NCI-H748 (cell line): ENCODE results near the gene ATP8B2.
"Not testable (repeated sequence)": the region's sequence is repeated elsewhere in the genome, so short reads cannot be mapped to it uniquely, and the experiment has no call there.

Experiments used
- DNase-seq: peaks from one replicate; lab custom pipeline; 2025; ENCODE audit not compliant: unreplicated experiment; lab: John Stamatoyannopoulos, UW

The ATP8B2 gene

DNA sequence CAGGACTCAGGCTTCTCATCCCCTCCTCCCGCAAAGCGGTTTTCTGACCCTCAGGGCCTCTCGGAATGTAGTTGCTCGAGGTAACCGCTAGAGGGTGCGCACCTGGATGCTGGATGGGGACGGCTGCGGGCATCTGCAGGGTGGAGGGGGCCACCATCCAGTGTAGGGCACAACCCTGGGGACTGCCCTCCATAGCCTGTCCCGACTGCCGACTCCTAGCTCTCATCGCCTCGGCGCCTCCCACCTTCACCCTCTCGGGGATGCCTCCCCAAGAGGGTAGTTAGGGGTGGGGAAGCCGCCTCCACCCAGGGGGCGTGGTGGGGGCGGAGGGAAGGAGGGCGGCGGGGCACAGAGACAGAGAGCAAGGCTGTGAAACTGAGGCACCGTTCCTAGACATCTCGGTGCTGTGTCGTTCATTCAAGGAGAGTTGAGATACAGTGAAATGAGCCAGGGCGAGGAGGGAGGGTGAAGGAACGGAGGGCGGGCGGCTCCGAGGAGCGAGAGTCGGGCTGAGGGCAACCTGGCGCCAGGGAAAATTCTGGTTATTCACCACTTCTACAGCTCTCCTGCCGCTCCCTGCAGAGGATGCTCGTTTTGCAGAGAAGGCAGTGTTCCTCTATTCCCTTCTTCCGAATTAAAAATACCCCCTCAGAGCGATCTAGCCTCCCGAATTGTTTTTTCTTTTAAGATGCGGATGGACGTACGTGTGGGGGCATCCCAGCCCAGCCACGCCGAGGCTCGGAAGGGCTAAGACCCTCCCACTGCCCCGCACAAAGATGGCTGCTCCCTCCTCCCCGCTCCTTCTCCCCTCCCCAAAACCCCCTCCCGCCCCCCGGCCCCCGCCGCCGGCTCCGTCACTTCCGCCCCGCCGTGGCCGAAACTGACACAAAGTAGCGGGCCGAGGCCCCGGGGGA is at the start of gene ATP8B2:
Gene ATP8B2 (plus strand): TSS at position 857 of the 914 bp plus-strand sequence. CDS start 2,617 bp downstream, outside the sequence.
- peak; percentile 84 for DNase-seq

DNA sequence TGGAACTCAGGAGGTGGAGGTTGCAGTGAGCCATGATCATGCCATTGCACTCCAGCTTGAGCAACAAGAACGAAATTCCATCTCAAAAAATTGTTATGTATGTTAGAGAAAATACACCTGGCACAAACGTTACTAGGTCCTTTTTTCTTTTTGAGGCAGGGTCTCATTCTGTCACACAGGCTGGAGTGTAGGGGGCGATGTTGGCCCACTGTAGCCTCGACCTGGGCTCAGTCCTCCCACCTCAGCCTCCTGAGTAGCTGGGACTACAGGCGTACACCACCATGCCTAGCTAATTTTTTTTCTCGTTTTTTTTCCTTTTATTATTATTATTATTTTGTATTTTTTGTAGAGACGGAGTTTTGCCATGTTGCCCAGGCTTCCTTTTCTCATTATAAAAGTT is 48.5 kb upstream of the ATP8B2 start:
- no peak for DNase-seq

- DNase-seq = not testable (repeated sequence)
Observed at GRCh38 chr1:154287591-154287990, 37.7 kb upstream of the ATP8B2 start.

GRCh38 chr1:154288661-154289060 is 36.7 kb upstream of the ATP8B2 start:
- no peak for DNase-seq

DNA sequence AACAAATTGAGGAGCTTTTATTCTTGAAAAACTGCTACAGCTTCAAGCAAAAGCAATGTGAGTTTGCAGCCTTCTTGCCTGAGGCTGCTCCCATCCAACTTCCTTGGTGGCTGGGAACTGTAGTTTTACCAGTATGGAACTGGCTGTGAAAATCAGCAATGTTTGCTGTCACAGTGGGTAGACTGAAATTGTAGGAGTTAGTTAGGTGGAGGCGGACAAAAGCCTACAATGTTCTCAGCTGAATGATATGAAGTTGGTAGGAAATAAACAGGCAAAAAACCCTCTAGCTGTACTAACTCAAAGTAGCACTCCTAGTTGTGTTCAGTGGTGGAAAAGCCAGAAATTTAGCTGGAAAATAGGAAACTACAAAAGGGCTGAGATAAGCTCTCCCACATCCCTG is 34.4 kb upstream of the ATP8B2 start:
- DNase-seq = no peak

DNA sequence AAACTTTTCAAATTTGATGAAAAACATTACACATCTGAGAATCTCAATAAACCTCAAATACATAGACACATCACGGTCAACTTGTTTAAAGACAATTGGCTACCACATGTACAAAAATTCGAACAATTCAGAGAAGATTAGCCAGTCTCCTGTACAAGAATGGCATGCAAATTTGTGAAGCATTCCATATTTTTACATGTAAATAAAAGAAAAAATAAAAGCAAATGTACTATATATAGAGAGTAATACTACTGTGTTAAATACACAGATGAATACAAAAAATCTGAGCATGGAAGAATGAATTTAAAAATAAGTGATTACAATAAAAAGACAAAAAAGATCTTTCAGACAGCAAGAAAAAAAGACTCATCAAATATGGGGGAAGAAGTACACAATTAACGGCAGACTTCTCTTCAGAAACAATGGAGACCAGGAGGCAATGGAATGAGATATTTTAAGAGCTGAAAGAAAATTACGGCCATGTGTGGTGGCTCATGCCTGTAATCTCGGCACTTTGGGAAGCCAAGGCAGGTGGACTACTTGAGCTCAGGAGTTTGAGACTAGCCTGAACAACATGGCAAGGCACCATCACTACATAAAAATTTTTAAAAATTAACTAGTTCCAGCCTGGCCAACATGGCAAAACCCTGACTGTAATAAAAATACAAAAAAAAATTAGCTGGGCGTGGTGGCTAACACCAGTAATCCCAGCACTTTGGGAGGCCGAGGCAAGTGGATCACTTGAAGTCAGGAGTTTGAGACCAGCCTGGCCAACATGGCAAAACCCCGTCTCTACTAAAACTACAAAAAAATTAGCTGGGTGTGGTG is 29.7 kb upstream of the ATP8B2 start:
- no peak for DNase-seq

DNA sequence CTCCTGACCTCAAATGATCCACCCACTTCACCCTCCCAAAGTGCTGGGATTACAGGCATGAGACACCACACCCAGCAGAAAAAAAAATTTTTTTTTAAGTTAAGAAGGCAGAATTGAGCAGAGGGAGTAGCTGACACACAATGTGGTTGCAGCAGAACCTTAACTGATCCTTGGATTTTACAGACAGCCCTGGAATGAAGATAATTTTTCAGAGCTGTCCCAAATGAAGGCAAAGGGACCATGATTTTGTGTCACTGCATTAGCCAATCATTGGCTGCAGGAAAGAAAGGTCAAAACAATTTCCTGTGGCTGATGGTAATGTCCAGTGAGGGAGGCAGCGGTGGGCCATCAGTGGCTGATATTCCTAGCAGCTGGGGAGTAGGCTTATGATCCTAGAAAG is 23.7 kb upstream of the ATP8B2 start:
- no peak for DNase-seq

DNA sequence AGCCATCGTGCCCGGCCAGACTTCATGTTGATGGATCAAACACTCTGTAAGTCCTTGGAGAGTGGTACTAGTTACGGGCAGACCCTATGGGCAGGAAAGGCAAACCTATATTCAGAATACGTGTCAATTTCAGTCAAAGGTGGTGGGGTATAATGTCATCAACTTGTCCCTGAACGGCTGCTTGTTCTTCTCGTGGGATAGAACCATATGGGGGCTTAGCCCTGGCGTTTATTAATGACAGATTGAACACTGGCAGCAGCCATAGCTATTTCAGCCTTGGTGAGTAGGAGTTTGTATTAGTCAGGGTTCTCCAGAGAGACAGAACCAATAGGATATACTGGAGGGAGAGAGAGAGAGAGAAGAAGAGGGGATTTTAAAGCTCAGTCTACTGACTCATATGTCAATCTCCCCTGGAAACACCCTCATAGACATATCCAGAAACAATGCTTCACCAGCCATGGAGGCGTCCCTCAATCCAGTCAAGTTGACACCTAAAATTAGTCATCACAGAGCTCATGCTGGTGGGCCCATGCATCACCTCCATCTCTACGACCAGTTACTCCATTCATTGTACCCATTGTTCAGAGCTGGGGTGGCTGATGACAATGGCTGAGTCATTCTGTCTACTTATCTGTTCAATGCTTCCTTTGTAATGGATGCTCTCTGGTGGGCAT is 20.5 kb upstream of the ATP8B2 start:
- no peak for DNase-seq

DNA sequence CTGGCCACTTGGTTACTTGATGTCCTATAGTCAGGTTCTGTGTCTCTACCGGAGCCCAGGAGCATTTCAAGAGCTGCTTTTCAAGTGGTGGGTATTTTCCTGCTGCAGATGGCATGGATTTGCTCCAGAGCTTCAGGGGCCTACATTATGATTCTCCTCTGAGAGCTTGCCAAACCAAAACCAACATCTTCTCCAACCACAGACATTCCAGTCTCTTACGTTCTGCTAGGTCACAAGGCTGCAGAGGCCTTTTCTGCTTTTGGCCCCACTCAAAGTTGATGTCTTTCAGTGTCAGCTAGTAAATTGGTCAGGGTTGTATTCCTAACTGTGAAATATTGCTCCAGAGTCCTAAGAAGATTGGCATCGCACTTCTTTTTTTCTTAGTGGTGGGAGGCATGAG is 19.2 kb upstream of the ATP8B2 start:
- no peak for DNase-seq

DNA sequence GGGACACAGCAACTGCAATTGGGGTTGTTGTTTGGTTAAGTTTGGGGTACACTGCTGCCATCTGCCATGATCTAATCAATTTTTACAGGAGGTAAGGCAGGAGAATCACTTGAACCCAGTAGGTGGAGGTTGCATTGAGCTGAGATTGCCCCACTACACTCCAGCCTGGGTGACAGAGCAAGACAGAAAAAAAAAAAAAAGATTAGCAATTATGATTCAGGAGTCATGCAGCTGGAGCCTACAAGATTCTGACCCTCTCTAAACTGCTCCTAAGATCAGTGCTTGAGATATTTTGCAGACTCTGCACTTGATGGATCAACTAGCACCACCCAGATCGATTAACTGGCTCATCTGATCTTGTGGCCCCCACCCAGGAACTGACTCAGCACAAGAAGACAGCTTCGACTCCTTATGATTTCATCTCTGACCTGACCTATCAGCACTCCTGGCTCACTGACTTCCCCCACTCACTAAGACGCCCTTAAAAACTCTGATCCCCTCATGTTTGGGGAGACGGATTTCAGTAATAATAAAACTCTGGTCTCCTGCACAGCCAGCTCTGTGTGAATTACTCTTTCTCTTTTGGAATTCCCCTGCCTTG is 17.6 kb upstream of the ATP8B2 start:
- not testable (repeated sequence) for DNase-seq

DNA sequence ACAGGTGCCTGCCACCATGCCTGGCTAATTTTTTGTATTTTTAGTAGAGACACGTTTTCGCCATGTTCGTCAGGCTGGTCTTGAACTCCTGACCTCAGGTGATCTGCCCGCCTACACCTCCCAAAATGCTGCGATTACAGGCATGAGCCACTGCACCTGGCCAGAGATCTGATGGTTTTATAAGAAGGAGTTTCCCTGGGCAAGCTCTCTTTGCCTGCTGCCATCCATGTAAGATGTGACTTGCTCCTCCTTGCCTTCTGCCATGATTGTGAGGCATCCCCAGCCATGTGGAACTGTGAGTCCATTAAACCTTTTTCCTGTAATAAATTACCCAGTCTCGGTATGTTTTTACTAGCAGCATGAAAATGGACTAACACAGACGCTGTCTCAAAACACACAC is 16.2 kb upstream of the ATP8B2 start:
- not testable (repeated sequence) for DNase-seq

DNA sequence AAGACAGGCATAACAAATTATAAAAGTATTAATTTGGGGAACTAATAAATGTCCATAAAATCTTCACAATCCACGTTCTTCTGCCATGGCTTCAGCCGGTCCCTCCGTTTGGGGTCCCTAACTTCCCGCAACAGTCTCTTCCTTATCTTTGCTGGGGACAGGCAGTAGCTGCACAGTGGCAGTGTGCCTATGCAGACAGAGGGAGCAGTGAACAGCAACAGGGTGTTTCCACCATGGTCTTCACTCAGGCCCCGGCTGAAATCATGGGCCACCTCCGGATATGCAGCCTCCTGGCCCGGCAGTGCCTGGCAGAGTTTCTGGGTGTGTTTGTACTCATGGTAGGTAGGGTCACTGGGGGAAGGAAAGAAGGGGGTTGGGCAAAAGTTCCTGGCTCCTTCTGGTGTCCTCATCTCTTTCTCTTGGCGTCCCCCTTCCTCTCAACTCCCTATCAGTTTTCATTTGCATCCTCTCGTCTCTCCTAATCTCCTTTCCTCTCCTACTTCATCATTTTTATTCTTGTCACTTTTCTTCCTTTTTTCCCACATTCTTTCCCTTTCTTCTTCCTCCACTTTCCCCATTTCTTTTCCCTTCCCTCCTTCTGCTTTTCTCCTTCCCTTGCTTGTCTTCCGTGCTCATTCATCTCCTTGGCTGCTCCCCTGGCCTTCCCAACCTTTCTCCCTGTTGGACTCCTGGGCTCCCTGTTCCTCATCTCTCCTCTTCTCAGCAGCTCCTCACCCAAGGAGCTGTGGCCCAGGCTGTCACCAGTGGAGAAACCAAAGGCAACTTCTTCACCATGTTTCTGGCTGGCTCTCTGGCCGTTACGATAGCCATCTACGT is 12.9 kb upstream of the ATP8B2 start:
- DNase-seq = not testable (repeated sequence)

GRCh38 chr1:154313066-154313356 is 12.3 kb upstream of the ATP8B2 start:
- no peak for DNase-seq

- not testable (repeated sequence) for DNase-seq
Observed at GRCh38 chr1:154314226-154314625, 11.1 kb upstream of the ATP8B2 start.

DNA sequence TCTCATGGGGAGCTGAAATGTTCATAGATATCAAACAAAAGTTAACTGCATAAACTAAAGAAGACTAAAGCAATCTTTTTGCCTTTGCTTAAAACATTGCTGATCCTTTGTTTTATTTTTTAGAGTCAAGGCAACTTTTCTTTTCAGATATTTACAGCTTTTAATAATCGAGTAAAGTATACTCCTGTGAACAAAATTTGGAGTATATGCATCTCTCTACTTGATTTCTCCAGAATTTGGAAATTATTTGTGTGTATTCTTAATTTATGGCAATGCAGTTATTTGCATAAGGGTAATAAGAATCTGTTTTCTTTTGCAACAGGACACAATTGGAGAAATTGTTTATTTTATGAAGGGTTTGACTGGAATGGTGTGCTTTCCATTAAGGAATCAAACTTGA is 8.6 kb upstream of the ATP8B2 start:
- no peak for DNase-seq

GRCh38 chr1:154318386-154318785 is 6.9 kb upstream of the ATP8B2 start:
- DNase-seq = no peak

GRCh38 chr1:154320882-154321608 is 4.3 kb upstream of the ATP8B2 start, which contains the start of gene AQP10:
TSS of gene AQP10 (plus strand) at chr1:154321093. CDS start at chr1:154321156, 63 bp downstream.
- DNase-seq = no peak

DNA sequence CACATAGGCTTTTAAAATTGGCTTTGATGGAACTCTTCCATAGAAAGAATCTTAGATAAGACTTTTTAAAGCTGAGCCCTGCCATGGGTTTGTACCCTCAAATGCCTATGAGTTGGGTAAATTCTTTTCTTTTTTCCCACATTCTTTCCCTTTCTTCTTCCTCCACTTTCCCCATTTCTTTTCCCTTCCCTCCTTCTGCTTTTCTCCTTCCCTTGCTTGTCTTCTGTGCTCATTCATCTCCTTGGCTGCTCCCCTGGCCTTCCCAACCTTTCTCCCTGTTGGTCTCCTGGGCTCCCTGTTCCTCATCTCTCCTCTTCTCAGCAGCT is 3.8 kb upstream of the ATP8B2 start:
- DNase-seq = not testable (repeated sequence)

GRCh38 chr1:154323493-154323892 is 1.8 kb upstream of the ATP8B2 start:
- DNase-seq = no peak

GRCh38 chr1:154324241-154324640 is 1.1 kb upstream of the ATP8B2 start:
- DNase-seq = no peak
